Right forelimb (tissue), 1 donor: ENCODE results near the gene TSPAN4.

Source experiments
- DNase-seq: peaks from one replicate; pipeline ENCODE4 v3.0.0-alpha.2; 2018

The TSPAN4 gene

DNA sequence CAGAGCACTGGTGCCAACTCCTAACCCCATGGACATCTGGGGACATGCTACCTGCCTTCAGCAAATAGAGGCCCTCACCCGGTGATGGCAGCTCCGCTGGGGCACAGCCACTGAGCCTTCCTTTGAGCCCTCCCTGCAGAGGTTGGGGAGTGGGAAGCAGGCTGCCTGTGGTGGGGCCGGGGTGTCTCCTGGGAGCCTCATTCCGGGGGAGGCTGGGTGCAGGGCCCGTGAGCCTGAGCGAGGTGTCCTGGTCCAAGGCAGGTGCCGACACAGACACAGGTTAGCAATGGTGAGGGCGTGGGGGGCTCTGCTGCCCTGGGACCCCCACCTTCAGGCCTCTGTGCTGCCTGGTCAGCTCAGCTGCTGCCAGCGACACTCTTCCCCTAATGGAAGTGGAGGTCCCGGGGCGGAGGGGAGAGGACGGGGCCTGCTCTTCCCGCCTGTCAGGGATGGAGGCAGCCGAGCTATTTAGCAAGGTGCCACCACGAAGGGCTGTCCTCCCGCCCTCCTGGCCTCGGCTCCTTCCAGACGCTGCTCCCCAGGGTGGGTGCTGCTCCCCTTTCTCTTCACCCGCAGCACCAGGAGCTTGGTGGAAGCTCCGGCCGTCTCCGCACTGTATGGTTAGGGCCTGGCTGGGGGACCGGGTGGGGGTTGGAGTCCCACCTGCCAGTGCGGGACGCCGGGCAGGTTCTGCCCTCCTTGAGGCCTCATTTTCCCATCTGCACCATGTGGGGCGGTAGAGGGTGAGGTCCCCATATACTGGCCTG lies 11.2 kb downstream of the TSPAN4 start:
- DNase-seq: no peak

DNA sequence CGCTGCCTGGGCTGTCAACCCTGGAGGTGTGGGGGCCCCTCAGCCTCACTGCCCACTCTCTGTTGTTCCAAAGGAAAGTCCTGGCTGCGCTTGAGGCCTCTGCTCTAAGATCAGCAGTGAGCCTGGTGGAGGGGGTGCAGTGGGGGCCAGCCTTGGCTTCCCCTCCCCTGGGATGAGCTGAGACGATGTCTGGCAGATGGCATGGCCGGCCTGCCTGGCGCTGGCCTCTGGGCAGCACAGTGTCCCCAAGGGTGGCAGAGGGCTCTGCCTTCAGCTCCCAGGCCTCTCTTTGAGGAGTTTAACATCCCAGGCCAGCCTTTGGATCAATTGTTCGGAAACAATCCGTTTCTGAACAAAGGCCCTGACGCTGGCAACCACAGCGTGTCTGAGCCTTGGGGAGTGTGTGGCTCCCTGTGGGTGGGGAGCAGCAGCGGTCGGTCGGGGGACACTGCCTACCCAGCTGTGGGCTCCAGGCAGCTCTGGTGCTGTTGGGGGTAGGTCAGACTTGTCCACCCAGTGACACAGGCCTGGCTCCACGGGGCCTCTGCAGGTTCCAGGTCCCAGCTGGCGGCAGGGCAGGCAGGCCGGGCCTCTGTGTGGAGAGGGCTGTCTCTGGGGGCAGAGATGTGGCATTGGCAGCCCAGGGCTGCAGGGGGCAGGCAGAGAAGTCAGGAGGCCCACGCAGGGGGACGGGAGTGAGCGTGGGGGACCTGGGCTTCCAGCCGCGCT lies 12.1 kb downstream of the TSPAN4 start:
- DNase-seq: no peak

DNA sequence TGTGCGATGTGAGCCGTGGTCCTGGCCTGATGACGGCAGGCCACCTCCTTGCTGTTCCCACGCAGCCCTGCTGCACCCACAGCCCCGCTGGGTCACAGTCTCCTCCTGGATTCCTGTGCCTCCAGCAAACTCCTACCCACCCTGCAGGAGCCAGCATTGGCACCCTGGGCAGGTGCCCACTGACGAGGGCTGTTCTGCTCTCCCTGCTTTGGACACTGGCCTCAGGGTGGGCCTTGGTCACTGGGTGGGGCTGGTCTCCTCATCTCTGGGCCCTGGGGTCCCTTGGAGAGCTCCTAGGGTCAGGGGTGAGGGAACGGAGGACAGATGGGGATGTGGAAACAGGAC lies 12.7 kb downstream of the TSPAN4 start:
- DNase-seq: no peak

DNA sequence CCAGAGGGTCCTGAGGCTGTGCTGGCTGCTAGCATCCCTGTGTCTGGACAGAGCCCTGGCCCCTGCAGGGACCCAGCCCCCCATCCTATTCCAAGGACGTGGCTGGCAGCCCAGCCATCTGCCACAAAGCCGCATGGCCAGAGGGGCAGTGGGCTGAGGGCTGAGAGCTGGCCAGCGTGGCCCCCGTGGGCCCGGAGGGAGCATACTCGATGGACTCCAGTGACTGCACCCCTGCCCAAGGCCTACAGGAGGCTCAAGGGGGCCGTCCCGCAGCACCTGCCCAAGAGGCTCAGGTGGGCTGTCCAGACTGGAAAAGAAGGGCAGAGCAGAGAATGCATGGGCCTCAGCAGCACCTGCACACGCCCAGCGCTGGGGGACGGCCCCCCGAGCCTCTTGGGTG lies 13.1 kb downstream of the TSPAN4 start:
- no peak for DNase-seq

DNA sequence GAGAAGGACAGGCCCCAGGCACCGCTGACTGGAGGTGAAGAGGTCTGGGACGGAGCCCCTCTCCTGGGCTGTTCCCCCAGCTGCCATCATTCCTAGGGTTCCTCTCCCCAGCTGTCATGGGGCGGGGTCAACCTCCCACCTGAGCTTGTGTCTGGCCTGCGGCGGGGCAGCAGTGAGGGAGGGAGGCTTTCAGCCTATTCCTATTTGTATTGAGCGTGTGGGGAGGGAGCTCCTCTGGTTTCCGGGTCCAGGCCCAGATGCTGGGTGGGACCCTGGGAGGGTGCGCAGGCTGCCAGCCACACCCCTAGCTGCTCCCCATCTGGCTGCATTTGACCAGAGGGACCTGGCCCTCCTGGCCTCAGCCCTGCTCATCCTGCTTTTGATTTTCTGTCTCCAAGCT lies 13.7 kb downstream of the TSPAN4 start:
- no peak for DNase-seq

DNA sequence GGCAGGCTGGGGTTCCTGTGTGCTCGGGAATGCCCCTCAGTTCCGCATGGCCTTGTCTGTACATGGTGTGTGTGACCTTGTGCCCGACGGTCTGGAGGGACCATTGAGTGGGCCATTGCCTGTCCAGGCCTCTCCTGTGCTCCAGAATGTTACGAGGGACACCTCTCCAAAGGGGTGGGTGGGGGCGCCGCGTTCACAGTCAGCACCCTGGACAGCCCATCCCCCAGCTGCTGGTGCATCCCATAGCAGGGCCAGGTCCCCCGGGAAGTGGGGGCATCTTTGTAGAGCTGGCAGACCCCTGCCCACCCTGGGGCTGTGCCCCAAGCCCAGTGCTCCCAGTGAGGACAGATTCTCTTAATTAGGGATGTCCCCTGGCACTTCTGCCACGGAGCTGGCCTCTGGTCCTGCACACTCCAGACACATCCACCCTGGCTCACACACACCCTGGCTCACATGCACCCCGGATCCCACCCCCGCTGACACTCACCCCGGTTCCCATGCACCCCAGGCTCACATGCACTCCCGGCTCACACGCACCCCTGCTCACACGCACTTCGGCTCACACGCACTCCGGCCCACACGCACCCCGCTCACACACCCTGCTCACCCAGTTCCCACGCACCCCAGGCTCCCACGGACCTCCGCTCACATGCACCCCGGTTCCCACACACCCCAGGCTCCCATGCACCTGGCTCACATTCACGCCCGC lies 15.6 kb downstream of the TSPAN4 start:
- DNase-seq: no peak

DNA sequence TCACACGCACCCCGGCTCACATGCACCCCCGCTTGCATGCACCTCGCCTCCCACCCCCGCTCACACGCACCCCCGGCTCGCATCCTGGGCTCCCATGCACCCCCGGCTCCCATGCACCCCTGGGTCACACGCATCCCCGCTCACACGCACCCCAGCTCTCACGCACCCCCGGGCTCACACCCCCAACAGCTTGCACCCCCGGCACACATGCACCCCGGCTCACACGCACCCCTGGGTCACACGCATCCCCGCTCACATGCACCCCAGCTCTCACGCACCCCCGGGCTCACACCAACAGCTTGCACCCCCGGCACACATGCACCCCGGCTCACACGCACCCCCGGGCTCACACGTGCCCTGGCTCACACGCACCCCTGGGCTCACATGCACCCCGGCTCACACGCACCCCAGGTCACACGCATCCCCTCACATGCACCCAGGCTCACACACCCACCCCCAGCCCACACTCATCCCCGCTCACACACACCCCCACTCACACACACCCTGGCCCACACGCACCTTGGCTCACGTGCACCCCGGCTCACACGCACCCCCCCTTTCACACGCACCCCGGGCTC lies 16.2 kb downstream of the TSPAN4 start:
- DNase-seq: no peak

DNA sequence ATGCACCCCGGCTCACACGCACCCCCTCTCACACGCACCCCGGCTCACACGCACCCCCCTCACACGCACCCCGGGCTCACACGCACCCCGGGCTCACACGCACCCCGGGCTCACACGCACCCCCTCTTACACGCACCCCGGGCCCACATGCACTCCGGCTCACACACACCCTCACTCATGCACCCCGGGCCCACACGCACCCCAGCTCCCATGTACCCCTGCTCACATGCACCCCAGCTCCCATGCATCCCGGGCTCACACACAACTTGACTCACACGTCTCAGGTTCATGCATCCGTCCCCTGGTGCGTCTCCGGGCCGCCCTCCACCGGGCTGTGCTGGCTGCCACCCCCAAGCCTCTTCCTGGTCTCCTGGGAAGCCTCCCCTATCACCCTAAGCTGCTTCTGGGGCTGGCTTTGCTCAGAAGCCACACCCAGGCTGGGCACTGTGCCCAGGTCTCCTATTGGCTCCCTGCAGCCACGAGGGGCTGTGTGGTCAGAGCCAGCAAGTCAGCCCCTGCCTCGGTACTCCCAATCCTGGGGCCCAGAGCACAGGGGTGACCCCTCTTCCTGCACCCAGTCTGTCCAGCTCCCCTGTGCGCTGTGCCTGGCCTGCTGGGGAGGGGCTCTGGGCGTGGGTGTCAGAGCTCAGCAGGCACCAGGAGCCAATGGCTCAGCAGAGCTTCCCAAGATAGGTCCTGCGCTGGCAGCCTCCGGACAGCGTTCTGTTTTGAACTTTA lies 16.9 kb downstream of the TSPAN4 start:
- DNase-seq: peak; percentile 85

DNA sequence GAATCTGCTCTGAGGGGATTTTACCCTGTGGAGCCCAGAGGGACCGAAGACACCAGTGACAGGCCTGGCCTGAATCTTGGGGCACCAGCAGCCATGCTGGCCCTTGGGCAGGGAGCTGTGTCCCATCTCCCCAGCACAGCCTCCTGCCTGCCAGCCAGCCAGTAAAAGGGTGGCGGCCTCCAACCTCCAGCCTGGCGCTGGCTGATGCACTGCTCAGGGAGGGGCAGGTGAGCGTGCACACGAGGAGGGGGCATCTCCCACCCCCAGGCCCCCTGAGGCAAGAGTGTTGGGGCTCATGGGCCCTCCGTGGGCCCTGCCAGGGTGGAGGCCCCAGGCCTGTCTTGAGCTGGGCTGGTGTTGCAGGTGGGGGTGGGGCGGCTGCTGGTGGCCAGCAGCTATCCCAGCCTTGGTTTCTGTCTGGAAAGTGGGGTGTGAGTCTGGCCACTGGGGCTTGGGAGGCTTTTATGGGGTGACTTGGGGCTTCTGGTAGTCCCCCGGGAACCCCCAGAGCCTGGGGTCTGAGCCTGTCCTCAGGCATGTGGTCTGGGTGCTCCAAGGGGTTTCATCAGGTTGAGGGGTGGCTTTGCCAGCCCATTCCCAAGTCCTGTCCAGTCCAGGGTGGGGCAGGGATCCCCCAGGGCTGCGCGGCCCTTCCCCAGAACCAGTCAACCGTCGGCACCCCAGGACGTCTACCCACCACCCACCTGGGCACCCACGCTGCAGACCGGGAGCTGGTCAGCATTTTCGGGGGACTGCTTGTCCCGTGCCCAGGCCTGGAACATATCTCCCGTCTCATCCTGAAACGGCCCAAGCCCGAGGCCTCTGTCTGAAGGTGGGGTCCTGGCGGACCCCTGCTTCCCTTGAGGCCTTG lies 17.8 kb downstream of the TSPAN4 start:
- no peak for DNase-seq

DNA sequence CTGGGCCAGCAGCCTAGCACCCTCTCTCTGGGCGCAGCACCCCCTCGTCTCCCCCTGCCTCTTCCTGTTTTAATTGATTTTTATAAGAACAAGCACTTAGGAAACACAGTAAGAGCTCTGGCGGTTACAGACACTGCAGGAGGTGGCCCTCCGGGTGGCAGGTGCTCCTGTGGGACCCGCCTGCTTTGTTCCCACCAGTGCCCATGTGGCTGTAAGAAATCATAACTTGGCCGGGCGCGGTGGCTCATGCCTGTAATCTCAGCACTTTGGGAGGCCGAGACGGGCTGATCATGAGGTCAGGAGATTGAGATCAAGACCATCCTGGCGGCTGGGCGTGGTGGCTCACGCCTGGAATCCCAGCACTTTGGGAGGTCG lies 18.4 kb downstream of the TSPAN4 start:
- DNase-seq: no peak

DNA sequence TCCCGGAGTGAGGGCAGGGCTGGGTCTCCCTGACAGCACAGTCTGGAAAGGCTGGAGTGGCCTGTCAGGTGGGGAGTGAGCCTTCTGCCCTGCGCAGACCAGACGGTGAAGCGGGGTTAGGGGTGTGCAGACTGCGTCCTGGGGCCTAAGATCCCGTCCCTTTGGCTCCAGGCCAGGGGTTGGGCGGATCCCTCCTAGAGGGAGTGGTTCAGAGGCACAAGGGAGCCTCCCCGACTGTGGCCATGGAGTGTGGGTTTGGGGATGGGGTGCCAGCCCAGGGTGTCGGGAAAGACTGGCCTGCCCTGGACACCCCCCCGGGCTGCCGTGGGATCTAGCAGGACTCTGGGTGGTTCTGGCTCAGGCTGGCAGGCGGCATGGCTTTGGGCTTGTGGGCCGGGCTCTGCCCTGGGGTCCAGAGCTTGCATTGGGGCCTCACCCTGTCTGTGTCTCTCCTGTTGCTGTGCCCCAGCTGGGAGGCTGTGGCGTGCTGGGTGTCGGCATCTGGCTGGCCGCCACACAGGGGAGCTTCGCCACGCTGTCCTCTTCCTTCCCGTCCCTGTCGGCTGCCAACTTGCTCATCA lies 19.5 kb downstream of the TSPAN4 start:
- DNase-seq: no peak

DNA sequence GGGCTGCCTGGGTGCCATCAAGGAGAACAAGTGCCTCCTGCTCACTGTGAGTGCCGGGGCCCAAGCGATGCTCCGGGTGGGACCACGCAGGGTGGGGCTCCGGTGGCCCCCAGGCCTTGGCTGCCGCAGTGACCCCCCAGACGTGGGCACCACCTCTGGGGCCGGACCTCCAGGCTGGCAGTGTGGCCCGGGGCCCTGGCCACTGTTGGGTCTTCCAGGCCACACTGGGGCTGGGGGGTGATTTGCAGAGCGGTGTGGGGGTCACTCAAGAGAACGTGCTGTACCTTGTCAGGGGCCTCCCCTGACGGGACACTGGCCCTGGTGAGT lies 20.0 kb downstream of the TSPAN4 start:
- DNase-seq: no peak

DNA sequence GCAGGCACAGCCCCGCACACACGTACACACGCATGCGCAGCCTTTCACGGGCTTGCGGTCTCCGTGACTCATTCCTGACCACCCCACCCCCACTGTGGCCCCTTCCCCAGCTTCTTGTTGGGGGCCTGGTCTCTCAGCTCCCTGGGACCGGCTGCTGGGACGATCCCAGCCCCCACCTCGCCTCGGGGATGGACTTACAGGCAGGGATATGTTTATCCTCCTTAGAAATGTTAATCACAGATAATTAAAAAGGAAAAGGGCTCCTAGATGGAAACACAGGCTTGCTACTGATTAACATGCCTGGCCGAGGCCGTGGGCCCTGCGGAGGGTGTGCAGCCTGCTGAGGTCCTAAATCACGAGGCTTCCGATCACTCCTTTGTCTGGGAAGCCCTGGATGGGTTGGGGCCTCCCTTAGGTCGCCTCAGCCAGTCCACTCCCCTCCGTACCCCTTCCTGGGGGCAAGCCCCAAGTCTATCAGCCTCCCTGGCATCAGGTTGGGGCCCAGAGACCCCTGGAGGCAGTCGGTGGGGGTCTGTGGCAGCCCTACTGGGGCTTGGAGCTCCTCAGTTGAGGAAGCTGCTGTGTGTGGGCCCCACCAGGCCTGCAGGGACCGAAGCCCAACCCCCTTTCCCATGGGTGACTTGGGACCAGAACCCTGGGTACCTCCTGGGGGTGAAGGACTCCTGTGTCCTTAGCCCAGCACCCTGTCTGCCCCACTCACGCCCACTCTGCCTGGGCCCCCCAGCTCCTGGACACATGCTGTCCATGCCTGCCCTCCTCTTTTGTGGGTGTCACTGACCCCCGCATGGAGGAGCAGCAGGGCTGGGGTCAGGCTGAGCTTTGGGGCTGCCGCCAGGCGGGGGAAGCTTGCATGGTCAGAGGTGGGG lies 20.6 kb downstream of the TSPAN4 start:
- DNase-seq: no peak

DNA sequence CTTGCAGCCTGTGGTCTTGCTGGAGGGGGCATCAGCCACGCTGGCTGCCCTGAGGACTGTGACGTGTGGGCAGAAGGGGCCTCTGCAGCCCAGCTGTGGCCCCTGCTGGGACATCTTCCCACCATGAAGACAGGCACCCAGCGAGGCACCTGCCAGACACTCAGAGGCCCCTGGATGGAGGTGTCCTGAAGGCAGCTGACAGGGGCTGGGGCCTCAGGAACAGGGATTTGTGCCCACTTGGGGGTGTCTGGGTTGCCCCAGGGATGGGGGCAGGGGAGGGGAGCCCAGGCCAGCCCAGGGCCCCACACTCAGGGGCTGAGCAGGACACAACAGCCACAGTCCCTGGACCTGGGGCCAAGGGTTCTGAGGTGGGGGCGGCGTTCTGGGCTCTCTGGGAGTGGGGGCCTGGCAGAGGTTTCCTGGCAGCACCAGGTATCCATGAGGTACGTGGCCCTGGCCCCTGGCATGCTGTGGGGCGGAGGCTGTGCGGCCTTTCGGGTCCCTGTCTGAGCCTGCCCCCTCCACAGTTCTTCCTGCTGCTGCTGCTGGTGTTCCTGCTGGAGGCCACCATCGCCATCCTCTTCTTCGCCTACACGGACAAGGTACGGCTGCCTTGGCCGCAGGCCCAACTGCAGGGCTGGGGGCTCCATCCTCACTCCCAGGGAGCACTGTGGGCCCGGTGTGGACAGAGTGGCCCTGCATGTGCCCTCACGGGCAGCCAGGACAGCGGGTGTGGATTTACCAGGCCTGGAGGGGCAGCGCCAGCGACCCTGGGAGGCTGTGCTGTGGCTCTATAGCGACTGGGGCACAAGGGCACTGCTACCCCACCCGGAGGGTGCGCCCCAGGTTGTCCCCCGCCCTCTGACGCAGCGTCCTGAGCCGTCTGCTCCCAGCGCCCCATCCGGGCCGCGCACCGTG lies 21.5 kb downstream of the TSPAN4 start:
- DNase-seq: no peak

DNA sequence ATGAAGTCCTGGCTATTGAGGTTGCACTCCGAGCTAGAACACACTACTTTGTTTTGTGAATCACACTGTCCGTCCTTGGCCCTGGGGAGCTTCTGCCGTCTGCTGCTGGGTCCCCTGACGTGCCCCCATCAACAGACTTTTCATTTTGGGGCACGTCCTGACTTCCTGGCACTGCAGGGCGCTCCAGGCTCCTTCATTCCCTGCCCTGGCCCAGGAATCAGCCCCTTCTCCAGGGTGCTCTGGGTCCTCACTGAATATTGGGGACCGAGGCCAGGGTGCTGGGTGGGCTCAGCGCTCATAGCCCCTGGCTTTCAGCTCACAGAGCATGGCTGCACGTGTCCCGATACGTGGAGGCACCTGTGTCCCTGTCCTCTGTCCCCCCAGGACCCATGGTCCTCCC lies 22.2 kb downstream of the TSPAN4 start:
- no peak for DNase-seq

DNA sequence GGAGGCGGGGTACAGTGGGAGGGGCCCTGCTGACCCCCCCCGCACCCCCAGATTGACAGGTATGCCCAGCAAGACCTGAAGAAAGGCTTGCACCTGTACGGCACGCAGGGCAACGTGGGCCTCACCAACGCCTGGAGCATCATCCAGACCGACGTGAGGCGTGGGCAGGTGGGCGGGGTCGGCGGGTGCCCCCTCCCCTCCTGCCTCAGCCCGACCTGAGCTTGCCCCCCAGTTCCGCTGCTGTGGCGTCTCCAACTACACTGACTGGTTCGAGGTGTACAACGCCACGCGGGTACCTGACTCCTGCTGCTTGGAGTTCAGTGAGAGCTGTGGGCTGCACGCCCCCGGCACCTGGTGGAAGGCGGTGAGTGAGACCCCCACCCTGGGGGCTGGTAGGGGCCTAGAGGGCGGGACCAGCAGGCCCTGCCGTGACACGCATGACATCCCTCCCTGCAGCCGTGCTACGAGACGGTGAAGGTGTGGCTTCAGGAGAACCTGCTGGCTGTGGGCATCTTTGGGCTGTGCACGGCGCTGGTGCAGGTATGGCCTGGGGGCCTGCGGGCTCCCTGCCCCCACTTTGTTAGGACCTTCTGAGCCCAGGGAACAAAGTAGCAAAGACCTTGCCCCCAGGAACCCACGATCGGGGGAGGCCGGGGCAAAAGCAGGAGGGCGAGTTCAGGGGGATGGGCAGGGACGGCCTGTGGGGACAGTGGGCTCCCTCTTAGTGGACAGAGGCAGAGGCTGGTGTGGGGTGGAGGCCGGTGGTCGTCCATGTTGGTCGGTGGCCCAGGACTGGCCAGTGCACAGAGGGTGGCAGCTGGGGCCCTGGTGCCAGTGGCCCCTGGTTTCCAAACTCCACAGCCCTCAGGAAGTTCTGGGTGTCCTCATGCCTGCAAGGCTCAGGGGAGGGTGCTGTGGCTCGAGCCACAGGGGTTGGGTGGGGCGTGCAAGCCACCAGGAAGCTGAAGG lies 23.1 kb downstream of the TSPAN4 start:
- DNase-seq: no peak

DNA sequence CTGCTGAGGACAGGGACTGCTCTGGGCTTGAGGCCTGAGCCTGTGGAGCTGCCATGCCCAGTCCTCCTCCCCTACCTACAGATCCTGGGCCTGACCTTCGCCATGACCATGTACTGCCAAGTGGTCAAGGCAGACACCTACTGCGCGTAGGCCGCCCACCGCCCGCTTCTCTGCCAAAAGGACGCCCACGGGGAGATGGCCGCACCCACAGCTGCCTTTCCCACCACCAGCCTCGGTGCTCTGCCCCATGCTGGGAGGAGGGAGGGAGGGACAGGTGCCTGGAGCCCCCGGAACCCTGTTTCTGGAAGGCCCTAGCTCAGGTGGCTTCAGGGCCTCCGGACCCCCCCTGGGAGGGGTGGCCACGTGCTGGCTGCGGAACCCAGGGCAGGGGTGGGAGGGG lies 23.8 kb downstream of the TSPAN4 start:
- no peak for DNase-seq

DNA sequence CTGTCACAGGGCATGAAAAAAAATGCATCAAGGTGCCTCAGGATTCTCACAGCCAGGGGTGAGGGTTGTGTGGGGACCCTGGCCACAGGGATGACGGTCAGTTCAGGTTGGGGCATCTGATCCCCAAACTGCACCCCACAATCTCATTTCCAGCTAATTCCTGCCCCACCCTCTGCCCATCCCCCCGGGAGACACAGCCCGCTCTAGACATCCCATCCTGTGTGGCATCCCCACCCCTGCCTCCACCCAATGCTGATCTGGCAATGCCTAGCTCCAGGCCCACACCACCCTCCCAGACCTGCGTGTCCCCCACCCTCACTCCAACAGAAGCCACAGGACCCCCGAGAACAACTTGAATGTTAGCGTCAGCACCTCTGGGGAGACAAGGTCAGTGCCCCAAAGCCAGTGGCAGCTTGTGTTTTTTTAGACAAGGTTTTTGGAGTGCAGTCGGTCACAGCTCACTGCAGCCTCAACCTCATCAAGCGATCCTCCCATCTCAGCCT lies 25.3 kb downstream of the TSPAN4 start:
- DNase-seq: no peak
